Ascending aorta (tissue), 2 donors: Measurements from ENCODE around the gene PCNX2. TPM values are rescaled to one million over a fixed set of nuclear protein-coding genes. Genes with fewer than 3 reads are reported as not detected.

Source experiments
- DNase-seq, 2 donors: peaks; one replicate each; pipeline ENCODE4 v3.0.0-alpha.2; 2019; ENCODE audit warnings: low spot score in 2 of 2
- H3K27ac ChIP-seq, 2 donors: fragments of 200-600 bp; sonication (generic); one replicate each; pipeline ENCODE4 v1.5.1; 2016 to 2017; ENCODE audit warnings: mild to moderate bottlenecking in 1 of 2
- H3K27me3 ChIP-seq: fragments of 200-600 bp; sonication (generic); one replicate; pipeline ENCODE4 v1.5.1; 2017
- H3K36me3 ChIP-seq, 2 donors: fragments of 200-600 bp; sonication (generic); one replicate each; pipeline ENCODE4 v1.5.1; 2016
- H3K4me1 ChIP-seq, 2 donors: fragments of 200-600 bp; sonication (generic); one replicate each; pipeline ENCODE4 v1.5.1; 2016 to 2017; ENCODE audit warnings: mild to moderate bottlenecking in 1 of 2
- H3K4me3 ChIP-seq, 2 donors: fragments of 200-600 bp; sonication (generic); one replicate each; pipeline ENCODE4 v1.5.1; 2016 to 2017; ENCODE audit warnings: mild to moderate bottlenecking in 1 of 2
- H3K9me3 ChIP-seq, 2 donors: fragments of 200-600 bp; sonication (generic); one replicate each; pipeline ENCODE4 v1.5.1; 2016
- intact Hi-C: fragments of 100-400 bp; cut with DNase I; formaldehyde crosslinking; loops from one replicate; pipeline ENCODE4 v1.15.1; 2023
- total RNA-seq: library from RNA; depleted of rRNA; stranded (reverse); fragments of >200 nt; gene quantifications from one replicate; pipeline ENCODE4 v1.1.0, GENCODE V29; 2016
- TF ChIP-seq, protein P1 (sequence below), 3 experiments: fragments of 200-600 bp in 2 of 3; fragments of 450-650 bp in 1 of 3; sonication (generic) in 2 of 3; IDR thresholded peaks; one replicate each; pipeline ENCODE4 v1.5.1; 2016 to 2019; ENCODE audit warnings: antibody characterized with exemption in 3 of 3, mild to moderate bottlenecking in 1 of 3, moderate library complexity in 1 of 3

PCNX2 gene
- total RNA-seq, 1 donor from 2014 or later, result 13.6 TPM

- Histone ChIP-seq H3K4me1 (no peaks in the 10 kb centered on the region), H3K27me3 (no peaks in the 10 kb centered on the region), H3K36me3 (no peaks in the 10 kb centered on the region), H3K4me3 (no peak overlapping the region), H3K9me3 (no peaks in the 10 kb centered on the region), H3K27ac (no peak overlapping the region)
- TF ChIP-seq, protein P1, sequence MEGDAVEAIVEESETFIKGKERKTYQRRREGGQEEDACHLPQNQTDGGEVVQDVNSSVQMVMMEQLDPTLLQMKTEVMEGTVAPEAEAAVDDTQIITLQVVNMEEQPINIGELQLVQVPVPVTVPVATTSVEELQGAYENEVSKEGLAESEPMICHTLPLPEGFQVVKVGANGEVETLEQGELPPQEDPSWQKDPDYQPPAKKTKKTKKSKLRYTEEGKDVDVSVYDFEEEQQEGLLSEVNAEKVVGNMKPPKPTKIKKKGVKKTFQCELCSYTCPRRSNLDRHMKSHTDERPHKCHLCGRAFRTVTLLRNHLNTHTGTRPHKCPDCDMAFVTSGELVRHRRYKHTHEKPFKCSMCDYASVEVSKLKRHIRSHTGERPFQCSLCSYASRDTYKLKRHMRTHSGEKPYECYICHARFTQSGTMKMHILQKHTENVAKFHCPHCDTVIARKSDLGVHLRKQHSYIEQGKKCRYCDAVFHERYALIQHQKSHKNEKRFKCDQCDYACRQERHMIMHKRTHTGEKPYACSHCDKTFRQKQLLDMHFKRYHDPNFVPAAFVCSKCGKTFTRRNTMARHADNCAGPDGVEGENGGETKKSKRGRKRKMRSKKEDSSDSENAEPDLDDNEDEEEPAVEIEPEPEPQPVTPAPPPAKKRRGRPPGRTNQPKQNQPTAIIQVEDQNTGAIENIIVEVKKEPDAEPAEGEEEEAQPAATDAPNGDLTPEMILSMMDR (IDR thresholded peaks at IDR 0.05), result no peak
- no peak for DNase-seq
- intact Hi-C loops, result no loop called here
Measured at GRCh38 chr1:233019083-233019482, 276.4 kb downstream of the PCNX2 start.

- no peaks in the 10 kb centered on the region for H3K4me1 ChIP-seq
- no peak for DNase-seq
- no peaks in the 10 kb centered on the region for H3K9me3 ChIP-seq
- TF ChIP-seq, protein P1 (IDR thresholded peaks at IDR 0.05), result no peak
- H3K4me3 ChIP-seq, result no peak overlapping the region
- intact Hi-C loops, result no loop called here
- no peaks in the 10 kb centered on the region for H3K27me3 ChIP-seq
- H3K27ac ChIP-seq, result no peak overlapping the region
- no peaks in the 10 kb centered on the region for H3K36me3 ChIP-seq
Measured at GRCh38 chr1:233016798-233017197, 278.7 kb downstream of the PCNX2 start.

- no peaks in the 10 kb centered on the region for H3K36me3 ChIP-seq
- intact Hi-C loops, result no loop called here
- no peaks in the 10 kb centered on the region for H3K27me3 ChIP-seq
- H3K4me3 ChIP-seq, result no peak overlapping the region
- TF ChIP-seq, protein P1 (IDR thresholded peaks at IDR 0.05), result no peak
- no peaks in the 10 kb centered on the region for H3K4me1 ChIP-seq
- no peaks in the 10 kb centered on the region for H3K9me3 ChIP-seq
- DNase-seq, result no peak
- no peak overlapping the region for H3K27ac ChIP-seq
Measured at GRCh38 chr1:233015965-233016364, 279.6 kb downstream of the PCNX2 start.

DNA sequence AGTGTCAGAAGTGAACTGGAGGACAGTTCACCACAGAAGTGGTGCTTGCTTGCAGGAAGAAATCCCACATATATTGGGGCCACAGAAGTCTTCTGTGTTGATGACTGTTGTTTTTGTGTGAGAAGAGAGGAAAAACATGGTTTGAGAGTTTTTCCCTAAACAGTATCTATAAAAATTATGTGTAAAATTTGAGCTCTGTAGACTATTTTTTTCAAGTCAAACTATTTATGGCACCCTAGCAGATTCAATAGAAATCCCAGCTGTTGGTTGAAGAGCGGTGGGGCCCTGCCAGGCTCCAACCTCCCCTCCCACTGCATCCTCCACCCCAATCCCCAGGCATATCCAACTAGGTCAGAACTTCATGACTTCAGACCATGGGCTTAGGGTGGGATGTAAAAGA lies 283.5 kb downstream of the PCNX2 start:
- H3K4me1 ChIP-seq, result no peaks in the 10 kb centered on the region
- intact Hi-C loops, result no loop called here
- H3K4me3 ChIP-seq, result no peak overlapping the region
- no peak overlapping the region for H3K27ac ChIP-seq
- no peak for DNase-seq
- no peaks in the 10 kb centered on the region for H3K27me3 ChIP-seq
- no peaks in the 10 kb centered on the region for H3K36me3 ChIP-seq
- TF ChIP-seq, protein P1 (IDR thresholded peaks at IDR 0.05), result no peak
- no peaks in the 10 kb centered on the region for H3K9me3 ChIP-seq

DNA sequence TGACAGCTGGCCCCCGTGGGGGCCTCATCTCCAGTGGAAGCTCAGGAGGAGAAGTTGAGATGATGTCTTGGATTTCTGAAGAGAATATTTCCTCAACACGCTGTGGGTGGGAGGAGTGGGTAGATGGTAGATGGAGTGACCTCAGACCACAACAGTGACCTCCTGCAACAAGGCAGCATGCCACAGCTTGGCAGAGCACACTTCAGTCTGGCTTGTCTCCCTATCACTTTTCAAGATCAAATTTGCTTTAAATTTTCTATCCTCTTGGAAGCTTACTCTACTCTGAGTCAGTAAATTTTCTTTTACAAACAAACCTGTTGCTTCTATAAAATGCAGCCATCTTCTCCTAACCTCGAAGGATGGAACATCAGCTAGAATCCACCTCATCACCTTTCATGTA lies 285.4 kb downstream of the PCNX2 start:
- DNase-seq, result no peak
- intact Hi-C loops, result no loop called here
- H3K9me3 ChIP-seq, result no peaks in the 10 kb centered on the region
- no peaks in the 10 kb centered on the region for H3K4me1 ChIP-seq
- no peaks in the 10 kb centered on the region for H3K27me3 ChIP-seq
- no peak overlapping the region for H3K27ac ChIP-seq
- H3K4me3 ChIP-seq, result no peak overlapping the region
- peaks cover 0 to 3% of the 10 kb centered on the region in 2 donors for H3K36me3 ChIP-seq
- TF ChIP-seq, protein P1 (IDR thresholded peaks at IDR 0.05), result no peak

DNA sequence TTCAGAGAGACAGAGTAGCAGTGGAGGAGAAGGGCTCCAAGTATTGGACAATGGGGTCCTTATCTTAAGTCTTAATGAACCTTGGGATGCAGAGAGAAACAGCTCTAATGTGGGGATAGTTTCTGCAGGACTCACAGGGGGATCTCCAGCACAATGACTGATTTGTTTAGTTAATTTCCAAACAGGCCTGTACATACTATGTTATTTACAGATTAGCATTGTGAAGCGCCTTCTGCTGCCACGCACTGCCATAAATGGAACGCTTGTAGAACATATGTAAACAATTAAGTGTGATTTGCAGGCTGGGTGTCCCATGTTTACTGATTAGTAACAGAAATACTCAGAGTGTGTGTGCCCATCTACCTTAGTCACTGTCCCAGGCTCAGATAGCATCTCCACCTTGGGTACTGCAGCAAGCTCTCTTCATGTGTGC lies 289.0 kb downstream of the PCNX2 start:
- Histone ChIP-seq H3K4me1 (no peaks in the 10 kb centered on the region), H3K9me3 (no peaks in the 10 kb centered on the region), H3K36me3 (peaks cover 0 to 3% of the 10 kb centered on the region in 2 donors), H3K4me3 (no peak overlapping the region), H3K27ac (no peak overlapping the region), H3K27me3 (no peaks in the 10 kb centered on the region)
- intact Hi-C loops, result no loop called here
- no peak for DNase-seq
- TF ChIP-seq, protein P1 (IDR thresholded peaks at IDR 0.05), result no peak
